Chondrocyte (in vitro differentiated cells): ENCODE results near the gene NUBPL. TPM values are rescaled to one million over a fixed set of nuclear protein-coding genes. Genes with fewer than 3 reads are reported as not detected.
A peak's percentile ranks its signal among the peaks of the same experiment; 100 is the strongest.
"Not testable (repeated sequence)": the region's sequence is repeated elsewhere in the genome, so short reads cannot be mapped to it uniquely, and the experiment has no call there.

ENCODE experiments used
- DNase-seq: peaks from one replicate; pipeline ENCODE4 v3.0.0; 2021; ENCODE audit warnings: mixed read lengths, low spot score
- H3K27ac Mint-ChIP-seq: one replicate; pipeline ENCODE4 v1.8.0; 2021; ENCODE audit warnings: mild to moderate bottlenecking, moderate library complexity, mixed read lengths; ENCODE audit not compliant: unreplicated experiment
- H3K27me3 Mint-ChIP-seq: 2 replicates; pipeline ENCODE4 v1.8.0; 2021; ENCODE audit warnings: low read depth, mixed read lengths
- H3K36me3 Mint-ChIP-seq: 2 replicates; pipeline ENCODE4 v1.8.0; 2021; ENCODE audit warnings: low read depth, mixed read lengths
- H3K4me1 Mint-ChIP-seq: 2 replicates; pipeline ENCODE4 v1.8.0; 2021; ENCODE audit warnings: low read depth, mild to moderate bottlenecking, mixed read lengths
- H3K4me3 Mint-ChIP-seq: one replicate; pipeline ENCODE4 v1.8.0; 2021; ENCODE audit warnings: mild to moderate bottlenecking, moderate library complexity, mixed read lengths; ENCODE audit not compliant: unreplicated experiment
- H3K9me3 Mint-ChIP-seq: 2 replicates; pipeline ENCODE4 v1.8.0; 2021; ENCODE audit warnings: low read depth, mixed read lengths
- CTCF ChIP-seq: fragments of 200-600 bp; sonication (generic); IDR thresholded peaks from 2 replicates; pipeline ENCODE4 v1.5.0; 2021; ENCODE audit warnings: antibody characterized with exemption, mild to moderate bottlenecking, moderate library complexity
- total RNA-seq: library from RNA; stranded (reverse); gene quantifications from 3 replicates; pipeline ENCODE4 v1.2.1, GENCODE V29; 2021

The NUBPL gene
- total RNA-seq, 1 donor from 2014 or later, result 9.8 TPM

GRCh38 chr14:31596342-31597095 lies 35.3 kb downstream of the NUBPL start:
- Mint-ChIP-seq H3K36me3 (peaks cover 6% of the 10 kb centered on the region), H3K9me3 (peaks cover 6% of the 10 kb centered on the region), H3K4me1 (peaks cover 16% of the 10 kb centered on the region), H3K27me3 (no peaks in the 10 kb centered on the region), H3K4me3 (no peak overlapping the region), H3K27ac (peak overlapping the region; percentile 68)
- TF ChIP-seq CTCF, result no peak
- DNase-seq, result no peak

- Mint-ChIP-seq H3K36me3 (peaks cover 16% of the 10 kb centered on the region), H3K4me3 (no peak overlapping the region), H3K9me3 (peaks cover 23% of the 10 kb centered on the region), H3K27ac (no peak overlapping the region), H3K27me3 (no peaks in the 10 kb centered on the region), H3K4me1 (peaks cover 13% of the 10 kb centered on the region)
- DNase-seq, result no peak
- TF ChIP-seq CTCF, result no peak
Measured at GRCh38 chr14:31605702-31606101, 44.5 kb downstream of the NUBPL start.

GRCh38 chr14:31611778-31612433 lies 50.7 kb downstream of the NUBPL start:
- no peak for TF ChIP-seq CTCF
- Mint-ChIP-seq H3K36me3 (peaks cover 15% of the 10 kb centered on the region), H3K27me3 (no peaks in the 10 kb centered on the region), H3K4me1 (no peaks in the 10 kb centered on the region), H3K27ac (no peak overlapping the region), H3K9me3 (peaks cover 31% of the 10 kb centered on the region), H3K4me3 (no peak overlapping the region)
- DNase-seq, result no peak

GRCh38 chr14:31613188-31613587 lies 52.0 kb downstream of the NUBPL start:
- Mint-ChIP-seq H3K4me1 (no peaks in the 10 kb centered on the region), H3K27ac (no peak overlapping the region), H3K27me3 (no peaks in the 10 kb centered on the region), H3K4me3 (no peak overlapping the region), H3K9me3 (peaks cover 22% of the 10 kb centered on the region), H3K36me3 (peaks cover 8% of the 10 kb centered on the region)
- no peak for DNase-seq
- no peak for TF ChIP-seq CTCF

- H3K27me3 Mint-ChIP-seq, H3K4me3 Mint-ChIP-seq, DNase-seq, H3K4me1 Mint-ChIP-seq, H3K27ac Mint-ChIP-seq: not testable (repeated sequence)
- H3K9me3 Mint-ChIP-seq, result peaks cover 30% of the 10 kb centered on the region
- peaks cover 15% of the 10 kb centered on the region for H3K36me3 Mint-ChIP-seq
Measured at GRCh38 chr14:31618884-31619283, 57.7 kb downstream of the NUBPL start.
